Fibroblast of skin of back (primary cell): ENCODE results near the gene PLCL2.
"Not testable (repeated sequence)": the region's sequence is repeated elsewhere in the genome, so short reads cannot be mapped to it uniquely, and the experiment has no call there.

Experiments used
- DNase-seq: peaks from one replicate; pipeline ENCODE4 v3.0.0-alpha.2; 2013

The PLCL2 gene

DNA sequence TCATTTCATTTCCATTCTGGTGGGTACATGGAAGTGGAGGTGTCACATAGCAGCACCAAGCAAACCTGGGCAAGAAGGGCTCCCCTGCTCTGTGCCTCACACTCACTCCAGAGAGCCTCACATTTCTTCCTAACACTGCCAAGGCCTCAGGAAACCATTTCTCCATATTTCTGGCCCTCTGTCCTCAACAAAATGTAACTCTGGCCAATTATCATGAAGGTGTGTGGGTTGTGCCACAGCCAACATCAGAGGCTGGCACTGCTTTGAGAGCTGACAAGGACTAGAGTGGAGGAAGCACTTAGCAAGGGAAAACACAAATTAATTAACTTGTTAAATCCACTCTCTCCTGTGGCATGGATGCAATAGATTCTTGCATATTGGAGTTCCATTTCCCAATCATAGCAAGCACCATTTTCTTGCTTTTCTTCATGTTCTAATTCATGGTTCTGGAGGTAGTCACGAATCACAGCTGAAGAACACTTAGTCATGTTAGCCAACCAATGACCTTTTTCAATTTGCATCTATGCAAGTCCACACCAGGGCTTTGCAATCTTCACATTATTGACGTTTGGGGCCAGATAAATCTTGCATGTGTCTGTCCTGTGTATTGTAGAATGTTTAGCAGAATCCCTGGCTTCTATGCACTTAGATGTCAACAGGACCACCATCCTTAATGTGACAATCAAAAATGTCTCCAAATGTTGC lies 241.1 kb downstream of the PLCL2 start:
- DNase-seq: no peak

DNA sequence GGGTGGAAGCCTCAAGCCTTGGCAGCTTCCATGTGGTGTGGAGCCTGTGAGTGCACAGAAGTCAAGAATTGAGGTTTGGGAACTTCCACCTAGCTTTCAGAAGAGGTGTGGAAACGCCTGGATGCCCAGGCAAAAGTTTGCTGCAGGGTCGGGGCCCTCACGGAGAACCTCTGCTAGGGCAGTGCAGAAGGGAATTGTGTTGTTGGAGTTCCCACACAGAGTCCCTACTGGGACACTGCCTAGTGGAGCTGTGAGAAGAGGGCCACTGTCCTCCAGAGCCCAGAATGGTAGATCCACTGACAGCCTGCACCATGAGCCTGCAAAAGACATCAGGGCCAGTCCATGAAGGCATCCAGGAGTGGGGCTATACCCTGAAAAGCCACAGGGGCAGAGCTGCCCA lies 243.9 kb downstream of the PLCL2 start:
- DNase-seq: not testable (repeated sequence)

DNA sequence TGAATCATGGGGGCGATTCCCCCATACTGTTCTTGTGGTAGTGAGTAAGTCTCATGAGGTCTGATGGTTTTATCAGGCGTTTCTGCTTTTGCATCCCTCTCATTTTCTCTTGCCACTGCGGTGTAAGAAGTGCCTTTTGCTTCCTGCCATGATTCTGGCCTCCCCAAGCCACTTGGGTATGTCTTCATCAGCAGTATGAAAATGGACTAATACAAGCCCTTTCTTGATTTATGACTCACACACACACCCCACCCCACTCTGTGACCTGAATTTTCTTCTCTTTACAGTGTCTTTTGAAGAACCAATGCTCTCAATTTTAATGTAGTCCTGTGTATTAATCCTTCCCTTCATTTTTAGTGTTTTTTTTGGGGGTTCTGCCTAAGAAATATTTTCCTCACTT lies 244.8 kb downstream of the PLCL2 start:
- DNase-seq: no peak

DNA sequence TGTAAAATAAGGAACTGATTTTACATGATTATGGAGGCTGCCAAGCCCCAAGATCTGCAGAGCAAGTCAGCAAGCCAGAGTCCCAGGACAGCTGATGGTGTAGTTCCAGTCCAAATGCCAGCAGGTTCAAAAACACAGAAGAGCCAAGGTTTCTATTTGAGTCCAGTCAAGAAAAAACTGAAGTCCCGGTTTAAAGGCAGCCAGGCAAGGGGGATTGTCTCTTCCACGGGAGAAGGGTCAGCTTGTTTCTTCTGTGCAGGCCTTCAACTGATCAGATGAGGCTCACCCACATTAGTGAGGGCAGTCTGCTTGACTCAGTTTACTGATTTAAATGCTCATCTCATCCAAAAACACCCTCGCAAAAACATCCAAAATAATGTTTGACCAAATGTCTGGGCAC lies 246.2 kb downstream of the PLCL2 start:
- no peak for DNase-seq

DNA sequence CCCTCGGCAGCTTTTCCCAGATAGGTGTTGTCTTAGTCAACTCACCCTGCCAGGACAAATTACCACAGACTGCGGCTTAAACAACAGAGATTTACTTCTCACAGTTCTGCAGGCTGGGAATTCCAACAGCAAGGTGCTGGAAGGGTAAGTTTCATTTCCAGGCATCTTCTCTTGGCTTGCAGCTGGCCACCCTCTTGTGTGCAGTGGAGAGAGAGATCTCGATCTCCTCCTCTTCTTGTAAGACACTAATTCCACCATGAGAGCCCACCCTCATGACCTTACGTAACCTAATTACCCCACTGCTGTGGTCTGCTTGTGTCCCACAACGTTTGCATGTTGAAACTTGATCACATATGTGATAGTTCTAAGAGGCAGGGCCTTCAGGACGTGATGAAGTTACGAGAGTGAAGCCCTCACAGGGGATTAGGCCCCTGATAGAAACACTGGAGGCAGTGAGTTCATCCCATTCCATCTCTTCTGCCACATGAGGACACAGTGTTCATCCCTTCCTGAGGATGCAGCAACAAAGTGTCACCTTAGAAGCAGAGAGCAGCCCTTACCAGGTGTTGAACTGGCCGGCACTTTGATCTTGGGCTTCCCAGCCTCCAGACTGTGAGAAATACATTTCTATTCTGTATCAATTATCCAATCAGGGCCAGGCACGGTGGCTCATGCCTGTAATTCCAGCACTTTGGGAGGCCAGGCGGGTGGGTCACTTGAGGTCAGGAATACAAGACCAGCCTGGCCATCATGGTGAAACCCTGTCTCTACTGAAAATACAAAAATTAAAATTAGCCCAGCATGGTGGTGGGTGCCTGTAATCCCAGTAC lies 247.7 kb downstream of the PLCL2 start:
- no peak for DNase-seq

DNA sequence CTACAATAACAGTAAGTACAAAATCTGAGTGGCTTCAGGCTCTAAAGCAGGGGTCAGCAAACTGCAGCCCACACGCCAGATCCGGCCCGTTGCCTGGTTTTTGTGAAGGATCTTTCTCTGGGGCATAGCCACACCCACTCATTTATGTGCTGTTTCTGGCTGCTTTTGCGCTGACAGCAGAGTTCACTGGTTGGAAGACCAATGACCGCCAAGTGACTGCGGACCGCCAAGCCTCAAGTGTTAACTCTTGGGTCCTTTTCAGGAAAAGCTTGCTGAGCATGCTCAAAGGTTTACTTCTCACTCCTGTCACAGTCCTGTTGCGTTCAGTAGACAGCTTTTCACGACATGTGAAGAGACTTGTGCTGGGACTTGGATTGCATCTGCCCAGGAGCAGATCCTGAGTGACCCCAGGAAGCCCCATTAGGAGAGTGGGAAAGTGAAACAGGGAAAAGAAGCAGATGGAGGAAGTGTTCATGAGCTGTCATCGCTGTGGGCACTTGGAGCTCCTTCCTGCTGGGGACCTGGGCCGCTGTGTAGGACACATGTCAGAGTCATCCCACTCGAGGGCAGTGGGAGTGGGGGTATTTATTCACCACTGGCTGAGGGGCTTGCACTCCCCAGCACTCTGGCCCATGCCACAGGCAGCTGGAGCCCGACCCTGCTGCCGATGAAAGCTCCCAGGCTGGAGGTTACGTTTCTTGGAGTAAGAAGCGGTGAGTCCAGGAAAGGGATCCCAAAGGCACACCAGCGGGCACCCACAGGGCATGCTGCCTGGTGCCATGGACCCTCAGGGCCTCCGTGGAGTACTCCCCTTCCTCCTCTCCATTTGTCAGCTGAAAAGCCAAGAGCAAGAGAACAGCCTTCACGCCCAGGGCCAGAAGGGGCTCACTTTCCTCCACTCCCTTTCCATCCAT lies 249.1 kb downstream of the PLCL2 start:
- DNase-seq: no peak

DNA sequence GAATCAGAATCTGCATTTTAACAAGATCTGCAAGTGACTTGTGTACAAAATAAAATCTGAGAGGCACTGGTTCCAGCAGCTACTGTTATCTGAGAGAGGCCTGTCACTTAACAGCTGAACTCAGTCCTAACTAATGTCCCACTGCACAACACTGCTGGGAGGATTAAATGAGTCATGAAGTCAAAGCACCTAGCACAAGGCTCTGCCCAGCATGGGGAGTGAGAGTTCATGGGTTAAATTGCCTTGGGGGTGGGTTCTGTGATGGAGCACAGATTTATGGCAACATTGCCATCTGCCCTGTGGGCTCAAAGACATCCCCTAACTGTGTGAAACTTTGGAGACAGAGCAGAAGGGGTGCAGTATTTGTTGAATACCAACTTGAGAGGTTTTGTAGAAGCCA lies 250.9 kb downstream of the PLCL2 start:
- DNase-seq: no peak

DNA sequence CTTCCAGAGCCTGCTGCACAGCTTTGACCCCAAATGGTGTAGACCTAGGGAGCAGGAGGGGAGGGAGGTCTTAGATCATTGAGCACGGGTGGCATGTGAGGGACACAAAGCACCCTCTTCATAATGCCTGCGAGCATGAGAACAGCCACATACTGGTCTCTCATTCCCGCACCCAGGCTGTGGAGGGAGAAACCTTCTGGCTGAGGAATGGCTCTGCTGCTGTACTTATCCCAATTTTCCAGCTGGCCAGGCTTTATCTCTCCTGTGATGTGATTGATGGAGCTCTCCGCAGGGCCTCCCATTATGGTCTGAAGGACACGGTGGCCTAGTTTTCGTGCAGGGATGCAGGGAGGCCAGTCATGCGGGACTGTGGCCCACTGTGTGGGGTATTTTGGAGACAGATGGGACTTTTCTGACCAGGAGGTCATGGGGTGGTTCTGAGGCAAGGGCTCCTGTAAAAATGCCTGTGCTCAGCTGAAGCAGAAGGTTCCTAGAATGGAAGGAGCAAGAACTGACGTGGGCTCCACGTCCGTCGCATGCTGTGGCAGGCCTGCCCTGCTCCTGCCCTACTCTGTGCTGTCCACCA lies 251.5 kb downstream of the PLCL2 start:
- DNase-seq: no peak

DNA sequence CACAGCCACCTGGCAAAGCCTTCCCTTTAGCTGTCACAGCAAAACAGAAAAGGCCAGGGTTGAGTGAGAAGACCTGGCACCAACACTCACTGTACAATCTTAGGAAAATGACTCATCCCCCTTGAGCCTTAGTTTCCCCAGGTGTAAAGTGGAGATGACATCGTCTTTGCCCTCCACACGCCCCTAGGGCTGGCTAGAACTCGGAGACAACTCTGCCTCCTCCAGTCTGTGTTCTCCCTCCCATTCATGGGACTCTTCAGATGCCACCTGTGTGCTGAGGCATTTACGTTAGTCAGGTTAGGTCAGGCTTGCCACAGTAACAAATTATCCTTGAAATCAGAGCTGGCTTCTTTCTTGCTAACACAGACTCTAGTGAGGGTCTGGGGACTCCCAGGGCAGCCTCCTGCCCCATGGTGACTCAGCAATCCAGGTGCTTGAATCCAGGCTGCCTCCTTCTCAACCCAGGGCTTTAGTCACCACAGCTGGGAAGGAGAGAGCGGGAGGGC lies 252.6 kb downstream of the PLCL2 start:
- no peak for DNase-seq

DNA sequence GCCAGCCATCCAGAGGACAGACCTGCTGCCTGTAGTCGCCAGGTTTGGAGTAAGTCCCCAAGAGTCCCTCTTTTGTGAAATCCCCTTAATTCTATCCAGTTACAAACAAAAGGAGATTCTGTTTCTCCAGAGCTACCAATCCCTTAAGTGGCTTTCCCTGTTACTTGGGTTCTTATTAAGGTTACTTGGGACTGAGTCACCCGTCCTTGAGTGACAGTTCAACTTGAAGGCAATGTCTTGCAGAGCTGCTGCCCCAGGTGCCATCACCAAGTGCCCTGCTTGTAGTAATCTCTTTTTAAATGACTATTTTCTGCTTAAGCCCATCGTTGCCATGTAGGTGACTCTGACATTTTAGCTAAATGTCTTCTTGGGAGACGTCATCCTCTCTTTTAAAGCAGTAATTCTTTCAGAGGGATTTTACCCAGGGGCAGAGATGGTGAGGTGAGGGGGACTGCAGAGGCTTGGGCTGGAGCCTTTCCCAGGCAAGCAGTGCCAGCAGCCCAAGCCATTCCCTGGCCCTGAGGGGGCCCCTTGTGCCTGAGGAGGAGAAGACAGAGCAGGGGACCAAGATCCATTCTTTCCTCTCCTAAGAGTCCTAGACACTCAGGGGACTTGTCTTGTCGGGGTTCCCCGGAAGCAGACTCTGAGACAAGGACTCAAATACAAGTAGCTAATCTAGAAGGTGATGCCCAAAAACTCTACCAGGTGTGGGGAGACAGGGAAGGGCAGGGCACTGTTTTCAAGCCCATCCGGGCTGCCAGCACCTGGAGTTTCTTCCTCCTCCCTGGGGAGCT lies 253.7 kb downstream of the PLCL2 start:
- no peak for DNase-seq
